GM23248 (cell line): ENCODE results near the gene PGRMC2.

Source experiments
- EZH2 ChIP-seq: fragments of 200-600 bp; sonication (generic); IDR thresholded peaks from 2 replicates; pipeline ENCODE4 v1.6.1; 2018; ENCODE audit warnings: antibody characterized with exemption, mild to moderate bottlenecking; ENCODE audit not compliant: insufficient read depth, poor library complexity, severe bottlenecking
- EZH2phosphoT487 ChIP-seq: fragments of 200-600 bp; sonication (generic); IDR thresholded peaks from 2 replicates; pipeline ENCODE4 v1.6.1; 2018; ENCODE audit warnings: antibody characterized with exemption, moderate library complexity, mild to moderate bottlenecking, low read depth; ENCODE audit not compliant: insufficient read depth

- no peak for TF ChIP-seq EZH2phosphoT487
- no peak for TF ChIP-seq EZH2
These were observed 35.8 kb upstream of the PGRMC2 start for GRCh38 chr4:128323401-128323800.
